Neural progenitor cell (in vitro differentiated cells): ENCODE measurements around the gene TSC22D2. TPM values are rescaled to one million over a fixed set of nuclear protein-coding genes. Genes with fewer than 3 reads are reported as not detected.

Source experiments
- DNase-seq: peaks from one replicate; pipeline ENCODE4 v3.0.0-alpha.2; 2016; ENCODE audit warnings: low spot score
- H2AFZ ChIP-seq: fragments of 200-600 bp; sonication (generic); replicated peaks from 2 replicates; pipeline ENCODE4 v1.6.1; 2016; ENCODE audit warnings: antibody characterized with exemption
- H3F3A ChIP-seq: fragments of 200-600 bp; sonication (generic); 2 replicates; pipeline ENCODE4 v1.6.1; 2016; ENCODE audit warnings: antibody characterized with exemption, low read depth
- H3K27ac ChIP-seq: fragments of 200-600 bp; sonication (generic); 2 replicates; pipeline ENCODE4 v1.5.1; 2016; ENCODE audit warnings: mild to moderate bottlenecking
- H3K27me3 ChIP-seq: fragments of 200-600 bp; sonication (generic); 2 replicates; pipeline ENCODE4 v1.6.1; 2016; ENCODE audit warnings: mild to moderate bottlenecking, moderate library complexity
- H3K36me3 ChIP-seq: fragments of 200-600 bp; sonication (generic); 2 replicates; pipeline ENCODE4 v1.5.1; 2016
- H3K4me1 ChIP-seq: fragments of 200-600 bp; sonication (generic); 2 replicates; pipeline ENCODE4 v1.6.1; 2016; ENCODE audit warnings: mixed run types
- H3K4me2 ChIP-seq: fragments of 200-600 bp; sonication (generic); 2 replicates; pipeline ENCODE4 v1.6.1; 2016
- H3K4me3 ChIP-seq: fragments of 200-600 bp; sonication (generic); 2 replicates; pipeline ENCODE4 v1.5.1; 2016
- H3K79me2 ChIP-seq: fragments of 200-600 bp; sonication (generic); 2 replicates; pipeline ENCODE4 v1.6.1; 2016; ENCODE audit warnings: low read depth
- H3K9ac ChIP-seq: fragments of 200-600 bp; sonication (generic); 2 replicates; pipeline ENCODE4 v1.6.1; 2016
- H3K9me3 ChIP-seq: fragments of 200-600 bp; sonication (generic); 2 replicates; pipeline ENCODE4 v1.5.1; 2016; ENCODE audit warnings: low read depth
- H4K20me1 ChIP-seq: fragments of 200-600 bp; sonication (generic); 2 replicates; pipeline ENCODE4 v1.6.1; 2016; ENCODE audit warnings: low read depth
- H3K27ac Mint-ChIP-seq: 3 replicates; pipeline ENCODE4 v1.8.0; 2021; ENCODE audit warnings: mixed read lengths
- H3K27me3 Mint-ChIP-seq: 2 replicates; pipeline ENCODE4 v1.8.0; 2022; ENCODE audit warnings: low read depth, mild to moderate bottlenecking, inconsistent platforms, moderate library complexity, mixed read lengths; ENCODE audit not compliant: insufficient read depth
- H3K36me3 Mint-ChIP-seq: 3 replicates; pipeline ENCODE4 v1.8.0; 2021; ENCODE audit warnings: mixed read lengths
- H3K4me1 Mint-ChIP-seq: 3 replicates; pipeline ENCODE4 v1.8.0; 2021; ENCODE audit warnings: mixed read lengths
- H3K4me3 Mint-ChIP-seq: 3 replicates; pipeline ENCODE4 v1.8.0; 2021; ENCODE audit warnings: mild to moderate bottlenecking, moderate library complexity, mixed read lengths
- H3K9me3 Mint-ChIP-seq: 3 replicates; pipeline ENCODE4 v1.8.0; 2020; ENCODE audit warnings: mixed read lengths
- CTCF ChIP-seq: fragments of 200-600 bp; sonication (generic); IDR thresholded peaks from 2 replicates; pipeline ENCODE4 v1.5.1; 2017; ENCODE audit warnings: antibody characterized with exemption, mild to moderate bottlenecking
- EZH2 ChIP-seq: fragments of 200-600 bp; sonication (generic); IDR thresholded peaks from 2 replicates; pipeline ENCODE4 v1.6.1; 2017; ENCODE audit warnings: antibody characterized with exemption, mild to moderate bottlenecking, moderate library complexity
- EZH2phosphoT487 ChIP-seq: fragments of 200-600 bp; sonication (generic); IDR thresholded peaks from 2 replicates; pipeline ENCODE4 v1.6.1; 2017; ENCODE audit warnings: antibody characterized with exemption
- total RNA-seq: library from RNA; depleted of rRNA; stranded (reverse); fragments of >200 nt; gene quantifications from 2 replicates; pipeline ENCODE4 v1.2.3, GENCODE V29; 2015; ENCODE audit warnings: low replicate concordance

The TSC22D2 gene
- total RNA-seq, 1 donor from 2014 or later, result 18.7 TPM

- no peak overlapping the region for H3K27ac Mint-ChIP-seq
- H4K20me1 ChIP-seq, result peaks cover 4% of the 10 kb centered on the region
- no peaks in the 10 kb centered on the region for H3K9me3 Mint-ChIP-seq
- no peaks in the 10 kb centered on the region for H3F3A ChIP-seq
- H3K79me2 ChIP-seq, result peaks cover 48% of the 10 kb centered on the region
- no peak overlapping the region for H3K4me2 ChIP-seq
- no peak for DNase-seq
- H3K9me3 ChIP-seq, result no peaks in the 10 kb centered on the region
- no peak overlapping the region for H3K4me3 ChIP-seq
- no peak overlapping the region for H3K4me3 Mint-ChIP-seq
- no peaks in the 10 kb centered on the region for H3K36me3 ChIP-seq
- no peaks in the 10 kb centered on the region for H3K27me3 Mint-ChIP-seq
- no peak overlapping the region for H2AFZ ChIP-seq
- H3K36me3 Mint-ChIP-seq, result peaks cover 13% of the 10 kb centered on the region
- H3K9ac ChIP-seq, result no peak overlapping the region
- no peaks in the 10 kb centered on the region for H3K4me1 Mint-ChIP-seq
- H3K27me3 ChIP-seq, result no peaks in the 10 kb centered on the region
- H3K27ac ChIP-seq, result no peak overlapping the region
- no peaks in the 10 kb centered on the region for H3K4me1 ChIP-seq
- TF ChIP-seq EZH2phosphoT487, result no peak
- no peak for TF ChIP-seq CTCF
- TF ChIP-seq EZH2, result no peak
Measured at GRCh38 chr3:150447084-150447483, 39.0 kb downstream of the TSC22D2 start.

- Mint-ChIP-seq H3K4me1 (no peaks in the 10 kb centered on the region), H3K4me3 (no peak overlapping the region), H3K36me3 (peaks cover 9% of the 10 kb centered on the region), H3K9me3 (no peaks in the 10 kb centered on the region), H3K27me3 (no peaks in the 10 kb centered on the region), H3K27ac (no peak overlapping the region)
- Histone ChIP-seq H4K20me1 (peaks cover 4% of the 10 kb centered on the region), H3K9me3 (no peaks in the 10 kb centered on the region), H3F3A (no peaks in the 10 kb centered on the region), H3K79me2 (peaks cover 55% of the 10 kb centered on the region), H3K4me1 (no peaks in the 10 kb centered on the region), H3K36me3 (no peaks in the 10 kb centered on the region), H3K4me3 (no peak overlapping the region), H2AFZ (no peak overlapping the region), H3K4me2 (no peak overlapping the region), H3K27me3 (no peaks in the 10 kb centered on the region), H3K9ac (no peak overlapping the region), H3K27ac (no peak overlapping the region)
- DNase-seq, result no peak
- TF ChIP-seq CTCF (no peak), EZH2 (no peak), EZH2phosphoT487 (no peak)
Measured at GRCh38 chr3:150447631-150448465, 39.8 kb downstream of the TSC22D2 start.

GRCh38 chr3:150449169-150449721, 41.1 kb downstream of the TSC22D2 start:
- Histone ChIP-seq H3K4me3 (no peak overlapping the region), H3K27ac (no peak overlapping the region), H4K20me1 (peaks cover 4% of the 10 kb centered on the region), H3K27me3 (no peaks in the 10 kb centered on the region), H3K9me3 (no peaks in the 10 kb centered on the region), H3K4me2 (no peak overlapping the region), H3K36me3 (no peaks in the 10 kb centered on the region), H3F3A (no peaks in the 10 kb centered on the region), H3K4me1 (no peaks in the 10 kb centered on the region), H3K79me2 (peaks cover 68% of the 10 kb centered on the region), H2AFZ (no peak overlapping the region), H3K9ac (no peak overlapping the region)
- H3K4me3 Mint-ChIP-seq, result no peak overlapping the region
- H3K9me3 Mint-ChIP-seq, result no peaks in the 10 kb centered on the region
- H3K36me3 Mint-ChIP-seq, result peaks cover 6% of the 10 kb centered on the region
- no peak for DNase-seq
- no peaks in the 10 kb centered on the region for H3K4me1 Mint-ChIP-seq
- H3K27ac Mint-ChIP-seq, result no peak overlapping the region
- TF ChIP-seq EZH2phosphoT487 (no peak), CTCF (no peak), EZH2 (no peak)
- no peaks in the 10 kb centered on the region for H3K27me3 Mint-ChIP-seq
